A204.1 (cell line): Measurements from ENCODE around the gene PSMD7.
"Not testable (repeated sequence)": the region's sequence is repeated elsewhere in the genome, so short reads cannot be mapped to it uniquely, and the experiment has no call there.

ENCODE experiments used
- FAIRE-seq: peaks from 2 replicates; lab custom pipeline; 2012; peaks lifted over from hg19 to GRCh38; lab: Jason Lieb, UNC

PSMD7 gene

GRCh38 chr16:74297145-74297665, 591 bp downstream of the PSMD7 start:
- FAIRE-seq, result no peak

- FAIRE-seq, result no peak
Measured at GRCh38 chr16:74298104-74298503, 1.5 kb downstream of the PSMD7 start.

DNA sequence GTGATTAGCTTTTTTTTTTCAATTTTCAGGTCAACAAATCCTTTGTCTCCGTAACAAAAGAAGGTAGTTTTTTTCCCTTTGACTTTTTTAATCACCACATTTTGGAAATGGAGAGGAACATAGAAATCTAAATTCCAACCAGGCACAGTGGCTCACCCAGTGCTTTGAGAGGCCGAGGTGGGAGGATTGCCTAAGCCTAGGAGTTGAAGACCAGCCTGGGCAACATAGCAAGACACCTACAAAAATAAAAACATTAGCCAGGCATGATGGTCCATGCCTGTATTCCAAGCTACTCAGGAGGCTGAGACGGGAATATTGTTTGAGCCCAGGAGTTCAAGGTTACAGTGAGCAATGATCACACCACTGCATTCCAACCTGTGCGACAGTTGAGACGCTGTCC, 5.7 kb downstream of the PSMD7 start:
- no peak for FAIRE-seq

- peak; percentile 3 for FAIRE-seq
Measured at GRCh38 chr16:74304164-74304834, 7.7 kb downstream of the PSMD7 start.

DNA sequence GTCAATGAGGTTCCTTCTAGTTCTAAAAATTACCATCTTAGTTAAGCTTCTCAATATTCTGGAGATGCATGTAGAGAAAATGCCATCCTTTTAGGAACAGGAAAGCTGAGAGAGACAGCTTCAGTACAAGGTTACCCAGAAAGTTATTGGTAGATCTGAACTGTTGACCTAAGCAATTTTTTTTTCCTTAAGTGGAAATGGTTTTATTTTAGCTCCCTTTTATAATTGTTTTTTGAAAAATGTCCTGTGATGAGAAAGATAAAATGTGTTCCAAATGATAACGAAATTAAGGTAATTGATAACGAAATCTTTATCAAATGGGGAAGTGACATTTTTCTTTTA, 8.2 kb downstream of the PSMD7 start:
- FAIRE-seq, result no peak

- FAIRE-seq, result no peak
Measured at GRCh38 chr16:74305281-74305680, 8.7 kb downstream of the PSMD7 start.

DNA sequence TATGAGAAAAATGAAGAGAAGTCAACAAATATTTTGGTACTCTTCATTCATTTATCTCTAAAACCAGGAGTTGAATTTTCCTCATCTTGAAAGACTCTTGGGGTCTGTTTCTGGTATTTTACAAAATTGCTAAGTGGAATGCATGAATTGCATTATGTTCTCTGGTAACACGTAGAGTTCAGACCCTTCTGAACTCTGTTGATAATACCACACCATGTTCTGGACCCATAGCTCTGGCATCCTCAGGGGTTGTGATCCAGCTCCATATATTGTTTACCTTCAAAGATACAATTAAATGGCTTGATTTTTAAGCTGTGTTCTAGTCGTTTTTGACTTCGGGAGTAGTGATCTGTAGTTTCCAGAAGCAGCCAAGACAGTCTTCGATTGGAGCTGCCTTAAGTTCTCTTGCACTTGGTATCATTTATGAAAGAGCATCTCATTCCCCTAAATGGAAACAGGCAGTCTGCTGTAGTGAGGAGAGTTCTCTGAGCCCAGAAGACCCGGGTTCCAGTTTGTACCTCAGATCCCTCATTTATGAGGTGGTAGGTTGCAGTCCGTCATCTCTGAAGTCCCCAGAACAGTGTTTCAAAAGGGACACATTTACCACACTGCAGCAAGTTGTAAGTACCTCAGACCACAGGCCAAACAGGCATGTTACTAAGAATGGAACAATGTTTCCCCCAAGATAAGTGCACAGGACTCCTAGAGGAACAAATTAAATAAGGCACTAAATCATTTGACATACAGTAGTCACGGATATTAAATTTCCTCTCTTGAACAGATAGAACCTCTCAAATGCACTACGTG, 9.6 kb downstream of the PSMD7 start:
- no peak for FAIRE-seq

DNA sequence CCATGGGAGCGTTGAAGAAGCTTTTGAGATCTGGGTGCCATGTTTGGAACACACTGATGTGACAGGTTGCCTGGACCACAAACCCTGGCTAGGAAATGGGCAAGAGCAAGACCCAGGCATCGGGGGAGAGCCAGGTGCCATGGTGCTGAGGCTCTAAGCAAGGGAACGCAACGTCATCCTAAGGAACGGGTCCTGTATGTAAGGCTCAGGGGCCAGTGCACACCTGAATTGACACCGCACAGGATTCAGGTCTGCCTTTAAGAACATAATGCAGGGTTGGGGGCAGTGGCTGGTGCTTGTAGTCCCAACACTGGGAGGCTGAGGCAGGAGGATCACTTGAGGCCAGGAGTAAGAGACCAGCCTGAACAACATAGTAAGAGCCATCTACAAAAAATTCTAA, 10.8 kb downstream of the PSMD7 start:
- FAIRE-seq, result no peak

- peak; percentile 57 for FAIRE-seq
Measured at GRCh38 chr16:74309789-74310781, 13.5 kb downstream of the PSMD7 start.

DNA sequence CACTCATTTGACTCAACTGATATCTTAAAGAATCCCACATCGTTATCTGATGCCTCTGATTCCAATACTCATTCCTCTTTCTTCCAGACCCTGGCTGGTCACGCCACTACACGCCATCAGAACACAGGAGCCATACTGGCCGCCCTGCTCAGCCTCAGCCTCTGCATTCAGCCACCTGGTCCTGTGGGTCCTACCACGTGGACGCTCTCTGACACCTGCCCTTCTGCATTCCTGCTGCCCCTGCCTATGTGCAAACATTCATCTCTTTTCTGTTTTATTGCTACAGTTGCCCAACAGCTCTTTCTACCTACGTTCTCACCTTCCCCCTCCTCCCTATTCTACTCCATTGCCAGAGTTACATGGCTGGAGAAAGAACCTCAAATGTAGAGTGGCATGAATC, 18.4 kb downstream of the PSMD7 start:
- no peak for FAIRE-seq

DNA sequence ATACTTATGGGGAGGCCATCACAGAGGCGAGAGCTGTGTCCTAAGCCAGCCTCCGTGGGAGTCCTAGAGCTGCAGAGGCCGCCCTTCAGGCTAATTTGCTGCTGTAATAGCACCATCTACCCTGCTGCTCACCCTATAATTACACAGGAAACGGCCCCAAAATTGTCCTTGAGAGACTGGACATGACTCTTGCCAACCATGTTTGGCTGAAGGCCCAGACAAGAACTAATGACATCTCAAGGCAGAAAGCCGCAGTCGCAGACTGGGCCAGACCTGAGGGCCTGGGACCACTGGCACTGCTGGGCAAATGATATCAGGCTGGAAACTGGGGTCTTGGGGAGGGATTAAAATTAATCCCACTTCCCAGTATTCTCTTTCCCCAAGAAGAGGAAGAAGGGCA, 24.1 kb downstream of the PSMD7 start:
- no peak for FAIRE-seq

DNA sequence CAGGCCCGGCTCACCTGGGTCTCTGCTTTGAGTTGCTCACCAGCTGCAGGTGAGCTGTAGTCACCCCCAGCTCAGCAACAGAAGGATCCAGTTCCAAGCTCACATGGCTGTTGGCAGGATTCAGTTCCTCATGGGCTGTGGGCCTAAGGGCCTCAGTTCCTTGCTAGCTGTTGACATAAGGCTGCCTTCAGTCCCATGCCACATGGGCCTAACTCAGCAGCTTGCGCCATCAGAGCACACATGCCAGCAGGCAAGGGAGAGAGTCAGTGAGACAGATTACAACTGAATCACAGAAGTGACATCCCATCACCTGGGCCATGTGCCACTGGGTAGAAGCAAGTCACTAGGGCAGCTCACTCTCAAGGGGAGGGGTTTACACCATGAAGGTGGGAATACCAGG, 24.7 kb downstream of the PSMD7 start:
- no peak for FAIRE-seq

DNA sequence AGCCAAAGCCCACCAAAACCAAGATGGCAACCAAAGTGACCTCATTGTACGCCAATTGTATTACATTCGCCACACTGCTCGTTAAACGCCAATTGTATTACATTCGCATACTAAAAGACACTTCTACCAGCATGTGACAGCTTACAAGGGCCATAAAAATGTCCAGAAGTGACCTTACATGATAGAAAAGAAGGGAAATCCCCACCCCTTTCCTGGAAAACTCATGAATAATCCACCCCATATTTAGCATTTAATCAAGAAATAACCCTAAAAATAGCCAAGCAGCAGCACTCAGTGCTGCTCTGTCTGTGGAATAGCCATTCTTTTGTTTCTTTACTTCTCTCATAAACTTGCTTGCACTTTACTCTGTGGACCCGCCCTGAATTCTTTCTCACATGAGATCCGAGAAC, 25.7 kb downstream of the PSMD7 start:
- FAIRE-seq, result no peak

GRCh38 chr16:74324777-74325176, 28.2 kb downstream of the PSMD7 start:
- not testable (repeated sequence) for FAIRE-seq

DNA sequence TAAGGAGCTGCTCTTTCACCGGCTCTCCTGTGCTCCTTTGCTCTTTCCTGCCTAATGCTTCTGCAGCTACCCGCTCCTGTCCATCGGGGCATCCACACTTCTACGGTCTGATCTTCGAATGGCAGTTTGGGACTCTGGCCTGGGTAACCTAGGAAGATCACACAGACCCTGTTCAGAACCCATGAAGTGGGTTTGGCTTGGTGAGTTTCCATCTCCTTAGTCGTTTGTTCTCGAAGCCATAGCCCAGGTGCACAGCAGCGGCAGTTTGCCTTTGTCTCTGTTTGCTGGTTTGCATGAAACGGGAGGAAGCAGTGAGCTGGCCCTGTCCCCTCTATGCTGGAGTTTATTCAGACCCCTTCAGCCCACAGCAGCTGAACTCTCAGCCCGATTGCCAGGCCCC, 29.0 kb downstream of the PSMD7 start:
- no peak for FAIRE-seq

GRCh38 chr16:74328346-74328745, 31.7 kb downstream of the PSMD7 start:
- not testable (repeated sequence) for FAIRE-seq

DNA sequence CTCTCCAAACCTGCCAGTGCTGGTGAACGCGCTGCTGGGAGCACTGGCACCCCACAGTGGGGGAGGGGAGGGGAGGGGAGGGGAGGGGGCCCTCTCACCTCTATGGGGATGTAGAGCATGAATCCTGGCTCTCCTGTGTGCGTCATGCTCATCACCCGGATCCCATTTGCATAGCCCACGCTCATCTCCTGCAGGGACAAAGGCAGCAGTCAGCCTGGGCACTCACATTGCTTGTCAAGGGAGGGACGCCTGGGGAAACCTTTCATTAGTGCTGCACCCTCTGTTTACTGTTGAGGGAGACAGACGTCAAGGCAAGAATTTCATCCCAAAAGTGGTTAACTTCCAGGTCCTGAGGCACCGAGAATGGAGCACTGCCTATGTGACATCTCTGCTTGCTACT, 35.9 kb downstream of the PSMD7 start:
- FAIRE-seq, result not testable (repeated sequence)

- not testable (repeated sequence) for FAIRE-seq
Measured at GRCh38 chr16:74337506-74337905, 40.9 kb downstream of the PSMD7 start.

- FAIRE-seq, result not testable (repeated sequence)
Measured at GRCh38 chr16:74339226-74339625, 42.6 kb downstream of the PSMD7 start.

DNA sequence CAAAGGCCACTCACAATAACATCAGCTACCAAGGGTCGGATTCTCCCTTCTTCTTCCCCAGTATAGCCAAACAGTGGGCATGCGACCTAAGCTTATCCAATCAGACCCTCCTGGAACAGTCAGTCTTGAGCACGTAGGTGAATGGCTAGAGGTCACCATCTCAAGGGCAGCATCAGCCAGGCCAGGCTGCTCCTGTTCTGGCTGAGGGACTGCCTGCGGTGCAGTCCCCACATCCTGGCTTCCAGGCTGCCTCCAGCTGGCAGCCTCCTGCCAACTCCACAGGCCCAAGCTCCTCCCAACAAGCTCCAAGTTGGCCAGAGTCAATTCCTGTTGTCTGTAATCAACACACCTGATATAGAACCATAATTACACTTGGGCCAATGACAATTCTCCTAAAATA, 56.4 kb downstream of the PSMD7 start:
- not testable (repeated sequence) for FAIRE-seq
